Activated T-cell treated with anti-CD3 and anti-CD28 coated beads, Interleukin-2, amount 50 U/mL, for 72 hours (primary cell): ENCODE data around the gene MTM1. TPM values are rescaled to one million over a fixed set of nuclear protein-coding genes. Genes with fewer than 3 reads are reported as not detected.

Experiments
- ATAC-seq, 2 donors: fragments of 150-1000 bp; cut with Tn5 transposase; replicated peaks in 1 of 2; 2 replicates each; pipeline ENCODE4 v1.10.0; 2021; ENCODE audit warnings: moderate library complexity in 2 of 2, mild to moderate bottlenecking in 1 of 2
- DNase-seq, 2 donors: peaks; one replicate each; pipeline ENCODE4 v3.0.0; 2021 to 2022; ENCODE audit warnings: mixed read lengths in 1 of 2
- H3K27ac Mint-ChIP-seq: one replicate; pipeline ENCODE4 v1.8.0; 2022; ENCODE audit warnings: mild to moderate bottlenecking, moderate library complexity, mixed read lengths
- H3K27me3 Mint-ChIP-seq: one replicate; pipeline ENCODE4 v1.8.0; 2022; ENCODE audit warnings: low read depth, mixed read lengths
- H3K36me3 Mint-ChIP-seq, 2 donors: one replicate each; pipeline ENCODE4 v1.8.0; 2022; ENCODE audit warnings: mixed read lengths in 2 of 2, mild to moderate bottlenecking in 1 of 2; ENCODE audit not compliant: insufficient read depth in 2 of 2
- H3K4me1 Mint-ChIP-seq: one replicate; pipeline ENCODE4 v1.8.0; 2022; ENCODE audit warnings: low read depth, mixed read lengths
- H3K4me3 Mint-ChIP-seq, 2 donors: one replicate each; pipeline ENCODE4 v1.8.0; 2022; ENCODE audit warnings: mild to moderate bottlenecking in 2 of 2, mixed read lengths in 2 of 2, moderate library complexity in 2 of 2
- H3K9me3 Mint-ChIP-seq, 2 donors: one replicate each; pipeline ENCODE4 v1.8.0; 2022; ENCODE audit warnings: mixed read lengths in 2 of 2
- total RNA-seq, 2 donors: library from RNA; stranded (reverse); gene quantifications; one replicate each; pipeline ENCODE4 v1.2.3, GENCODE V29; 2022

The MTM1 gene
- total RNA-seq, 2 donors from 2014 or later: 28.9 to 30.9 TPM

DNA sequence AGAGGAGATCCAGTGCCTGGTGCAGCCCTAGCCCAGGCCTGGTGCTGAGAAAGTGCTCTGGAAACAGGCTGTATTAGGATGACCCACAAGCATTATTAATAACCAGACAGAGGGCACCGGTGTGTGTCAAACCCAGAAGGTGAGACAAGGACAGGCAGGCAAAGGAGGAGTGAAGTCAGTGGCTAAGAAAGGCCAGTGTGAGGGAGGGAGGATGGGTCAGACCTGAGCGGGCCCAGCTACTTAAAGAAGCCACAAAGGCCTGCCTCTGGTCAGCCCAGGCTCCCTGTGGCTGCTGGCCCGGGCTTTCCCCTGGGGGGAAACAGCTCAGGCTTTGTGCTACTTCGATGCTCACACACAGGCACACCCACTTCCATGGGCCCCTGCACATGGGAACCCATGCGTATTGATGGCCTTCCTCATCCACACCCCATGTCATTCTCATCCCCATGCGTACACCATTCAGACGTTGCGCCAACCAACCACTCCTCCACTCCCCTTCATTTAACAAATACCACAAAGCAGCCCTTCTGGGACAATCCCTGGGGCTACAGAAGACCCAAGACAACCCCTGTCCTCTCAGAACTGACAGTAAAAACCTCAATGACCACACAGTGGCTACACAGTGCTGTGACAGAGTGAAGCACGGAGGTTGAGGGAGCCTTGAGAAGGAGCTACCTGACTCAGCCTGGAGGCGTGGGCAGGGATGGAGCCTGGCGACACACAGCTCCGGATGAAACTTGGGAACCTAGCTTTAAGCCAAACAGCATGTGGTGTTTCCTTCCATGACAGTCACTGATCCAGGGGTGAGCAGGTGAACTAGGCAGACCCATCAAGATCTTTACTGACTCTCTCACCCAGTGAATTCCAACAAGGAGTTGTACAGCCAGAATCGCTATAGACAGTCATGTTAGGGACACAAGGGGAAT lies 24.9 kb upstream of the MTM1 start:
- H3K27me3 Mint-ChIP-seq: no peaks in the 10 kb centered on the region
- no peak overlapping the region for H3K27ac Mint-ChIP-seq
- no peaks in the 10 kb centered on the region for H3K36me3 Mint-ChIP-seq
- peak; percentile 18 for ATAC-seq
- H3K4me3 Mint-ChIP-seq: no peak overlapping the region
- H3K4me1 Mint-ChIP-seq: peaks cover 30% of the 10 kb centered on the region
- H3K9me3 Mint-ChIP-seq: no peaks in the 10 kb centered on the region
- no peak for DNase-seq

DNA sequence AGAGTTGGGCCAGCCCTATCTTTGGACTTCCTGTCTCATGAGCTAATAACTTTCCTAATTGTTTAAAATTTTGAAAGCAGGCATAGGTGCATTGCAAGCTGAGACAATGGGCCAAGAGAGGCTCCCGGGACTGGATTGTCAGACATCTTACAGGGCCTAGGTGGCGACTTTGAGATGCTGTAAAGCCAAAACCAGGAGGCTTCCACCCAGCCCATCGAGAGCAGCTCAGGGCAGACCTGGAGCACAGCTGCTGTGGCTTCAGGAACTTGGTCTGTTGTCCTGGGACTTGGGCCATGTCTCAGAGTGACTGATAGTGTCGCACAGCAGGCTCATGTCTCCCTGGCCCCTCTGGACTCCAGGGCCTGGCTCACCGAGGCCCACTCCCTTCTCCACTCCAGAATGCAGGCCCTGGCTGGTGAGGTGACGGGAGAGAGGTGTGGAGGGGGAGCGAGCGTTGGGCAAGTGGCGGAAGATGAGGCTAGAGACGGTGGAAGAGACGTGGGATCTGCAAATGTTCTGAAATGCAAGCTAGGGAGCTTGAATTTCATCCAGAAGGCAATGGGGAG lies 24.1 kb upstream of the MTM1 start:
- DNase-seq: peak in 1 of 2 donors; percentile 15
- no peak overlapping the region for H3K4me3 Mint-ChIP-seq

DNA sequence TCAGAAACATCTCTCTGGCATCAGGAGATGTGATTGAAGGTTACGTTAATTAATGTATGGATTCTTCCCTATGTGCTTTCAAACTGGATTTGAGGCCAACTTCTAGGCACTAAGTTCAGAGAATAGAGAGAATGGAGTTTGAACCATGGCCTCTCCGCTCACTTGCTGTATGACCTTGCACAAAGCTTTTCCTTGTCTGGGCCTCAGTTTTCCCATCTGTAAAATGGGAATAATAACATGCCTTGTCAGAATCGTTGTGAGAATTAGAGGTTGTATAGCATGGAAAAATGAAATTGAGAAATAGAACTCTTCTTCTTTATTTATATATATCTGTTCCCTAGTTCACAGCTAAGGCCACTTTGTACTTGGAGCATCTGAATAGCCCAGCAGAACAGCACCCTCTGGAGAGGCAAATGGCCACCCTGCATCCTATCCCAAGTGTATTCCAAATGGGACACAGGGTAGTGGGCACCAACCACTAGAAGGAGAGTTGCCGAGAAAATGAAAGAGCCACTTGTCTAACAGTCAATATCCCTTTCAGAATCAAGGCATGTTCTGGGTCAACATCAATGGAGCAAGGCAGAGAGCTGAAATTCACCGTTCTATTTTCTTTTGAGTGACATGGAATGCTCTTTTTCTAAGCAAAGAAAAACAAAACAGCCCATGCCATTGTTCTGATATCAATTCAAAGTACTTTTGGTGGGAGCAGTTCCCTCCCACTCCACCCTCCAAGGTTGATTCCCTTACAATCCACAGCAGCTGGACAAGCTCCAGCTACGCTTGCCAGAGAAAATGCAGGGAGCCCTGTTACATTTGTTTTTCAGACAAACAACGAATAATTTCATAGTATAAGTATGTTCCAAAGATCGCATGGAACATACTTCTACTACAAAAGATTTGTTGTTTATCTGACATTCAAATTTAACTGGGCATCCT lies 23.3 kb upstream of the MTM1 start:
- Mint-ChIP-seq H3K27me3 (peaks cover 12% of the 10 kb centered on the region), H3K4me3 (no peak overlapping the region), H3K9me3 (no peaks in the 10 kb centered on the region), H3K27ac (no peak overlapping the region), H3K36me3 (no peaks in the 10 kb centered on the region), H3K4me1 (peaks cover 39% of the 10 kb centered on the region)
- no peak for DNase-seq
- ATAC-seq: no peak

More for the DNA sequence above, 24.1 kb upstream of the MTM1 start:
- peaks cover 7% of the 10 kb centered on the region for H3K27me3 Mint-ChIP-seq
- H3K4me1 Mint-ChIP-seq: peaks cover 38% of the 10 kb centered on the region
- no peaks in the 10 kb centered on the region for H3K36me3 Mint-ChIP-seq
- no peak for ATAC-seq
- no peaks in the 10 kb centered on the region for H3K9me3 Mint-ChIP-seq
- no peak overlapping the region for H3K27ac Mint-ChIP-seq

DNA sequence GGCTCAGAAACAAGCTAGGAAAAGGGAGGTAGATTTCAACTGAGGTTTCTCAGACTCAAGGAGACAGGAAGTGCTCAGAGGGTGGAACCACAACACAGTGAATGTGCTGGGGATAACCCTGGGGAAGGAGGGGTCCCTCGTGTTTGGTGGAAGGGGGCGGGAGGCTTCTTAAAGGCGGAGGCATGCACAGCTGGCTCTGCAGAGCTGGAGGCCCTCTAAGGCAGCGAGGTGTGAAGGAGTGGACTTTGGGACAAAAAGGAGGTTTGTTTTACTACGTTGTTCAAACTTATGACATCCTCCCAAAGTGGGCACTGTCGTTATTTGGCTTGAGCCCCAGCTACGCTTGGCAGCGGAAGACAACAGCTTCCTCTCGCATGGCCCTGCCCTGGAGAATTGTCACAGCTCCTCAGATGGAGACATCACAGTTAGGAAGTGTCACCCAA lies 21.7 kb upstream of the MTM1 start:
- no peaks in the 10 kb centered on the region for H3K9me3 Mint-ChIP-seq
- peak in 1 of 2 donors; percentile 48 for ATAC-seq
- H3K27me3 Mint-ChIP-seq: peaks cover 12% of the 10 kb centered on the region
- peak overlapping the region; percentile 53 to 76 for H3K4me3 Mint-ChIP-seq
- H3K4me1 Mint-ChIP-seq: peaks cover 39% of the 10 kb centered on the region
- H3K27ac Mint-ChIP-seq: peak overlapping the region; percentile 54
- DNase-seq: peak; percentile 10 to 21
- H3K36me3 Mint-ChIP-seq: no peaks in the 10 kb centered on the region

DNA sequence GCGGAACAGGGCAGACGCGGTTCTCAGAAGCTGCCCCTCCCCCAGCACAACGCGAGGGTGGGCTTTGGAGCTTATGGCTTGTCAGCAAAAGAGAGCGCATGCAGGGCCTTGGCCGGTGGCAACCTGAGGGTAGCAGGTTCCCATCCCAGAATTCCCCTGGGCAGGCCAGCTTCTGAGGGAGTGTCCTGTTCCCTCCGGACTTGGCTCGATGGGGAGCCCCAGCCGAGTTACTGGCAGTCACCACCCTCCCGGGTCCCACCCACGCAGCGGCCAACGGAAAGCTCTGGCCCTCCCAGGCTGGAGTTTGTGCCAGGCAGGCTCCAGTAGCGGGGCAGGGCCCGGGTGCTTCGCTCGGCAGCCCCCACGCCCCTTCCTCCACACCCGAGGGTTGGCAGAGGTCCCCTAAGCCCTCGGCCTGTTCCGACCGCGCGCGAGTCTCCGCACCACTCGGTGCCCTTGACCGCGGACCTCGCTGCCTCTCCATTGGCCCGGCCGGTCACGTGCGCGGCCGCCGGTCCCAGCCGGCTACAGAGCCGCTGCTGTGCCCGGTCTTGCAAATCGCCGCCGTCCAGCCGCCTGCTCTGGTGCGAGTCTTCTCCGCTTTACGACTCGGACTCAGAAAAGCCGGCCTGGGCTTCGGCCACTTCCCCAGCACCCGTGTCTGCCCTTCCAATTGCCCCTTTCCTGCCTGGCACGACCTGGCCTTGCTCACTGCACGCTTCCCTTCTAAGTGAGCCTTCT lies 20.9 kb upstream of the MTM1 start:
- no peaks in the 10 kb centered on the region for H3K9me3 Mint-ChIP-seq
- DNase-seq (peak; percentile 28 to 40), ATAC-seq (peak; percentile 63 to 65)
- H3K27ac Mint-ChIP-seq: no peak overlapping the region
- H3K36me3 Mint-ChIP-seq: no peaks in the 10 kb centered on the region
- peak overlapping the region; percentile 74 to 76 for H3K4me3 Mint-ChIP-seq
- peaks cover 39% of the 10 kb centered on the region for H3K4me1 Mint-ChIP-seq
- peaks cover 12% of the 10 kb centered on the region for H3K27me3 Mint-ChIP-seq

DNA sequence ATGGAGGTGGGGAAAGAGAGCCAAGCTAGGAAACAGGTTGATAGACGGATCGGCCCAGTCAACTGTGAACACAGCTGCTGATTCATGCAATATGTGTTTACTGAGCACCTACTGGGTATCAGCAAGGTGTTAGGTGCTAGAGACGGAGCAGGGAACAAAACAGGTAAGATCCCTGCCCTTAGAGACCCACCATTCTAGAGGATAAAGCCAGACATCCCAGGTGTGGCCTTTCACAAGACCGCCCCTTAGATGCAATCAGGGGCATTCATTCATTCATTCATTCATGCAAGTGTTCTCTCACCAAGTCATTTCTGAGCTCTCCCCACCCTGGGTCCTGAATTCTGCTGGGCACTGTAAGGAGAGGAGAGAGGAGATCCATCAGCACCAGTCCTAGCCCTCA lies 20.2 kb upstream of the MTM1 start:
- ATAC-seq: no peak
- Mint-ChIP-seq H3K9me3 (no peaks in the 10 kb centered on the region), H3K4me1 (peaks cover 35% of the 10 kb centered on the region), H3K36me3 (no peaks in the 10 kb centered on the region), H3K27me3 (peaks cover 12% of the 10 kb centered on the region), H3K4me3 (peak overlapping the region; percentile 74 to 76), H3K27ac (no peak overlapping the region)
- no peak for DNase-seq

DNA sequence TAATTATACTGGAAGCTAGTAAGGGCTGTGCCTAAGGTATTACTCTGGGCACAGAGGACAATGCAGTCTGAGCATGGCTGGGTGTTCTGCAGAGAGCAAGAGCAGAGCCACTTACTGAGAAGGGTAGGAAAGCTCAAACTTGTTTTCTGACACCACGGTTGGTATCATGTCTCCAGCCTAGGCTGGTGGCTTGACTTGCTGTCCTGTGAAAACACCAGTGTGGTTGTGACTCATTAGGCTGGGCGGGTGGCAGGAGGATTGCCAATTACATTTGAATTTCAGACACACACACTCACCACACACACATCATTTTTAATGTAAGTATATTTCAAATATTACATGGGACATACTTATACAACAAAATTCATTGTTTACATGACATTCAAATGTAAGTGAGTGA lies 19.7 kb upstream of the MTM1 start:
- Mint-ChIP-seq H3K36me3 (no peaks in the 10 kb centered on the region), H3K4me3 (peak overlapping the region; percentile 74 to 76), H3K27me3 (peaks cover 12% of the 10 kb centered on the region), H3K9me3 (no peaks in the 10 kb centered on the region), H3K27ac (no peak overlapping the region), H3K4me1 (peaks cover 31% of the 10 kb centered on the region)
- DNase-seq: peak; percentile 20 to 44
- ATAC-seq: peak; percentile 68 to 69

DNA sequence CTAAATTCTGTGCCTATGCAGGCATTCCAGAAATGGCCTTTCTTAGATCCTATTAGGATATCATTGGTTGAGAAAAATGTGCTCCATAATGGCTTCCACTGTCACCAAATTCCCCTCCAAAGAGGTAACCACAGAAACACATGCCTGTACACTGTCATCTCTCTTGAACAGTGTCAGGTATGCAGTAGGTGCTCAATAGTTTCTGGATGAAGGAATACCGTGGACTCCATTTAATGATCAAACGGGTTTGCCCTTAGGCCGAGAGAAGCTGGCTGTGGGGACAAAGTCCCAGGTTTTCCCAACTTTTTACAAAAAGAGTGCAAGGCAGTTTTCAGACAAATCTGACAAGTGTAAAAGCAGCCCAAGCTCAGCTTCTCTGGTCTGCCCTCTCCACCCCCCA lies 16.5 kb upstream of the MTM1 start:
- no peaks in the 10 kb centered on the region for H3K9me3 Mint-ChIP-seq
- peaks cover 18% of the 10 kb centered on the region for H3K4me1 Mint-ChIP-seq

DNA sequence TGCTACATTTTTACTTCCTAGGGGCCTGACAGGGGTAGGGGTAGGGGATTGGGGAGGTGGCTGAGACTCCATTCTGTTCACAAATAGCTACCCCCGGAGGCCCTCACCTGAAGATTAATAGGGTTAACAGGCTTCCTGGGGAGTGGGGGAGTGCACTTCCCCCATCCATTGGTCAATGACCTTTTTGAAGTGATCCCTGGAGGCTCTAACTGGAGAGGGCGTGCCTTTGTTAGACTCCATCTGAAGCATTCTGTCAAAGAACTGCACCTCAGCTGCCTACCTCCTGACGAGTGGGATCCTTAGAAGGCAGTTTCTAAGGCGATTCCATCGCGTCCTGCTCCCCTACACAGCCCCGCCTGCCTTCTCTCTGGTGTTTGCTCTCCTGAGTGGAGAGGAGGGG lies 10.0 kb upstream of the MTM1 start:
- H3K36me3 Mint-ChIP-seq: no peaks in the 10 kb centered on the region
- H3K27me3 Mint-ChIP-seq: peaks cover 20% of the 10 kb centered on the region
- no peak overlapping the region for H3K4me3 Mint-ChIP-seq
- H3K27ac Mint-ChIP-seq: no peak overlapping the region
- DNase-seq (no peak), ATAC-seq (no peak)
- no peaks in the 10 kb centered on the region for H3K4me1 Mint-ChIP-seq
- no peaks in the 10 kb centered on the region for H3K9me3 Mint-ChIP-seq

More for the DNA sequence above, 16.5 kb upstream of the MTM1 start:
- Mint-ChIP-seq H3K36me3 (no peaks in the 10 kb centered on the region), H3K27me3 (peaks cover 12% of the 10 kb centered on the region), H3K4me3 (no peak overlapping the region), H3K27ac (no peak overlapping the region)
- DNase-seq (no peak), ATAC-seq (no peak)

DNA sequence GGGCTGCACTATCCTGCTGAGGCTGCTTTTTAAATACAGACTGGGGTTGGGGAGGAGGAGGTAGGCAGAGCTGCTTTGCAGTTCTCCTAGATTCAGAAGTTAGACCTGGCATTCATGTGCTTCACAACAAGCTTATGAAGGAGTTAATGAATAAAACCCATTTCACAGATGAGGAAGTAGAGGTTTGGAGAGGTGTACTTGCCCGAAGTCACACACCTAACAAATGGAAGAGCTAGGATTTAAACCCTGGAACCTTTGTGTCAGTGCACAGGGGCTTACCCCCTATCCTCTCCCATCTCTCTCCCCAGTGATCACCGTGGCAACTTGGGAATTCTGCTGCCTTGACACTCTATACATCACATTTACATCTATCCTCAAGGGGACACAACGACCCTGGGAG lies 3.6 kb upstream of the MTM1 start:
- DNase-seq (no peak), ATAC-seq (no peak)
- no peaks in the 10 kb centered on the region for H3K36me3 Mint-ChIP-seq
- H3K4me3 Mint-ChIP-seq: no peak overlapping the region
- peaks cover 20% of the 10 kb centered on the region for H3K27me3 Mint-ChIP-seq
- no peak overlapping the region for H3K27ac Mint-ChIP-seq
- H3K4me1 Mint-ChIP-seq: peaks cover 5% of the 10 kb centered on the region
- no peaks in the 10 kb centered on the region for H3K9me3 Mint-ChIP-seq

DNA sequence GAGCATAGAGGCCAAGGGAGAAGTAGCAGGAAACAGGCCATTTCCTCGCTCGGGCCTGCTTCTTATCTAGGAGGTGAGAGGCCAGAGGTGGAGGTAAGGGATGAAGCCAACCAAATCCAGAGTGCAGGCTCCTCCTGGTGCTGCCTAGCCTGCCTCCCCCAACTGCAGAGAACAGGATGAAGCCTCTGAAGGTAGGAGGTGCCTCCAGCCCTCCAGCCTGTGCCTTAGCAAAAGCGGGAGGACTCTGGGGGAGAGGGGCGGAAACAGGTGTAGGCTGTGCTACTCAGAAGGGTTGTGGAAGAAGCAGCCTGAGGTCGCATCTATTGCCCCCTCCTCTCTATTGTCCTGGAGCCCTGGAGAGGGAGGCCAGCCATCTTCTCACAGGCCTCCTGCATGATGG lies 2.9 kb upstream of the MTM1 start:
- Mint-ChIP-seq H3K27ac (no peak overlapping the region), H3K4me3 (no peak overlapping the region), H3K9me3 (no peaks in the 10 kb centered on the region), H3K27me3 (peaks cover 17% of the 10 kb centered on the region), H3K4me1 (peaks cover 12% of the 10 kb centered on the region), H3K36me3 (no peaks in the 10 kb centered on the region)
- ATAC-seq (no peak), DNase-seq (no peak)

DNA sequence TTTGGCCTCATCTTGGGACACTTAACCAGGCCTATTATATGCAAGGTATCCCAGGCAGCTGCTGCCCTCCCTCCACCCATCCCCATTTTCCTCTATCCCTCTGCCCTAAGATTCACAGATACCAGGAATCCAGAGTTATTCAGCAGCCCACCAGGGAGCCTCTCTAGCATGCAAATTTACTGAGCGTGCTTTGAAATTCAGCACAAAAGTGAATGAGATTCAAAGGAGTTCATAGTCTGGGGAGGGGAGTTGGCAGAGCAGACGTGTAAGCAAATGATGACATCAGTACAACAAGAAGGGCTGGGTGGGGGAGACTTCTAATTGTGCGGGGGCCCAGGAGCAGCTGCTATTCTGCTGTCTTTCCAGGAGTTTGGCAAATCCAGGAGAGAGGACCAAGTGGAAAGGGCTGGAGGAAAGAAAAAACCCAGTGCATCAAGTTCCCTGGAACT lies 1.7 kb upstream of the MTM1 start:
- DNase-seq (no peak), ATAC-seq (no peak)
- H3K9me3 Mint-ChIP-seq: no peaks in the 10 kb centered on the region
- H3K4me1 Mint-ChIP-seq: peaks cover 24% of the 10 kb centered on the region
- no peak overlapping the region for H3K27ac Mint-ChIP-seq
- H3K36me3 Mint-ChIP-seq: no peaks in the 10 kb centered on the region
- no peak overlapping the region for H3K4me3 Mint-ChIP-seq
- H3K27me3 Mint-ChIP-seq: peaks cover 17% of the 10 kb centered on the region
